ENCODE measurements around the gene HOXA4.

GRCh38 chr7:27153526-27153925 lies 23.0 kb upstream of the HOXA4 start:
- TF ChIP-seq POLR2AphosphoS5 (IDR thresholded peaks at IDR 0.05) (no peak), POLR2A (IDR thresholded peaks at IDR 0.05) (no peak)
